Esophagus muscularis mucosa (tissue), 4 donors: ENCODE measurements around the gene LRRC75B. TPM values are rescaled to one million over a fixed set of nuclear protein-coding genes. Genes with fewer than 3 reads are reported as not detected.

Source experiments
- DNase-seq: peaks from one replicate; pipeline ENCODE4 v3.0.0-alpha.2; 2017; ENCODE audit errors: extremely low spot score
- H3K27ac ChIP-seq, 4 donors: fragments of 200-600 bp; sonication (generic); replicated peaks in 1 of 4; 1 replicate in 3 of 4; 2 replicates in 1 of 4; pipeline ENCODE4 v1.5.1; 2016 to 2019; ENCODE audit warnings: mild to moderate bottlenecking in 1 of 4
- H3K27me3 ChIP-seq, 4 donors: fragments of 200-600 bp; sonication (generic); one replicate each; pipeline versions ENCODE4 v1.5.1 to v1.6.0; 2016 to 2019
- H3K36me3 ChIP-seq, 4 donors: fragments of 200-600 bp; sonication (generic); one replicate each; pipeline ENCODE4 v1.5.1; 2016 to 2019
- H3K4me1 ChIP-seq, 4 donors: fragments of 200-600 bp; sonication (generic); one replicate each; pipeline ENCODE4 v1.5.1; 2016 to 2019
- H3K4me3 ChIP-seq, 4 donors: fragments of 200-600 bp; sonication (generic); 1 replicate in 2 of 4; 2 replicates in 2 of 4; pipeline ENCODE4 v1.5.1; 2016 to 2019; ENCODE audit warnings: mild to moderate bottlenecking in 4 of 4, moderate library complexity in 1 of 4
- H3K9me3 ChIP-seq, 4 donors: fragments of 200-600 bp; sonication (generic); 1 replicate in 3 of 4; 2 replicates in 1 of 4; pipeline ENCODE4 v1.5.1; 2016 to 2019
- CTCF ChIP-seq, 3 experiments: fragments of 200-600 bp in 2 of 3; fragments of 450-650 bp in 1 of 3; sonication (generic) in 2 of 3; IDR thresholded peaks; one replicate each; pipeline ENCODE4 v1.5.1; 2017 to 2019; ENCODE audit warnings: antibody characterized with exemption in 3 of 3, mild to moderate bottlenecking in 2 of 3, moderate library complexity in 1 of 3
- EP300 ChIP-seq: sonication (generic); formaldehyde crosslinking; IDR thresholded peaks from one replicate; pipeline ENCODE4 v1.6.1; 2017; ENCODE audit warnings: antibody characterized with exemption
- POLR2A ChIP-seq: fragments of 450-650 bp; IDR thresholded peaks from one replicate; pipeline ENCODE4 v1.6.1; 2017; ENCODE audit warnings: antibody characterized with exemption, moderate library complexity, mild to moderate bottlenecking, low read depth
- POLR2AphosphoS5 ChIP-seq, 2 donors: sonication (generic); formaldehyde crosslinking; IDR thresholded peaks; one replicate each; pipeline ENCODE4 v1.6.1; 2017; ENCODE audit warnings: antibody characterized with exemption in 2 of 2
- WGBS: methylation state at CpG from one replicate; pipeline ENCODE4 v1.1.5; 2018; 5-methylcytosine and 5-hydroxymethylcytosine counted together
- intact Hi-C: fragments of 100-400 bp; cut with DNase I; formaldehyde crosslinking; loops from one replicate; pipeline ENCODE4 v1.15.1; 2023
- total RNA-seq, 4 donors: library from RNA; depleted of rRNA; stranded (reverse); fragments of >200 nt; gene quantifications; one replicate each; pipeline versions ENCODE4 v1.1.0 to v1.2.1, GENCODE V29; 2016

LRRC75B gene
- total RNA-seq, 4 donors from 2014 or later = 11.3 to 22.1 (median 18.1) TPM

DNA sequence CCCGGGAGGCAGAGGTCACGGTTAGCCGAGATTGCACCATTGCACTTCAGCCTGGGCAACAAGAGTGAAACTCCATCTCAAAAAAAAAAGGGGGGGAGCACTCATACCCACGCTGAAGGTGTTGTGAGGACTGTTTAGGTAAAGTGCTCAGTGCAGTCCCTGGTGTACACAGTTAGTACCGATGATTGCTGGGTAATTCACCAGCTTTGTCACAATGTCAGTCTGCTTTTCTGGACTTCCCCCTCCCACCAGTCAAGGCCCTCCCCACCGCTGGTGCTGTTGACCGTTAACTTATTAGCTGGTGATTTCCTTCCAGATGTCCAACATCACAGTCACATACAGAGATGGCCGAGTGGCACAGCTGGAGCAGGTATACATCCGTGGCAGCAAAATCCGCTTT lies 25.2 kb downstream of the LRRC75B start:
- H3K27ac ChIP-seq = peak overlapping the region in 1 of 4 donors; percentile 42
- no peak for DNase-seq
- TF ChIP-seq EP300 = no peak
- TF ChIP-seq POLR2A = no peak
- no peak for TF ChIP-seq CTCF (IDR thresholded peaks at IDR 0.05)
- no peak for TF ChIP-seq POLR2AphosphoS5 (IDR thresholded peaks at IDR 0.05)
- peaks cover 28 to 64% (median 49%) of the 10 kb centered on the region in 4 donors for H3K36me3 ChIP-seq
- no peaks in the 10 kb centered on the region for H3K27me3 ChIP-seq
- intact Hi-C loops = no loop called here
- no peak overlapping the region for H3K4me3 ChIP-seq
- WGBS = 84% methylated on average over 8 of the region's 10 CpGs
- H3K4me1 ChIP-seq = peaks cover 45 to 53% (median 50%) of the 10 kb centered on the region in 4 donors
- no peaks in the 10 kb centered on the region for H3K9me3 ChIP-seq

- intact Hi-C loops = no loop called here
- TF ChIP-seq POLR2A (no peak), CTCF (IDR thresholded peaks at IDR 0.05) (no peak), POLR2AphosphoS5 (IDR thresholded peaks at IDR 0.05) (no peak), EP300 (no peak)
- 63% methylated on average over 7 of the region's 8 CpGs for WGBS
- no peak for DNase-seq
- H3K9me3 ChIP-seq = no peaks in the 10 kb centered on the region
- H3K4me1 ChIP-seq = peaks cover 48 to 59% (median 57%) of the 10 kb centered on the region in 4 donors
- H3K36me3 ChIP-seq = peaks cover 26 to 64% (median 48%) of the 10 kb centered on the region in 4 donors
- no peak overlapping the region for H3K4me3 ChIP-seq
- peak overlapping the region in 2 of 4 donors; percentile 5 to 42 for H3K27ac ChIP-seq
- H3K27me3 ChIP-seq = no peaks in the 10 kb centered on the region
These were observed 25.9 kb downstream of the LRRC75B start for GRCh38 chr22:24566899-24567511.

GRCh38 chr22:24565077-24565476 lies 27.8 kb downstream of the LRRC75B start:
- TF ChIP-seq POLR2AphosphoS5 (IDR thresholded peaks at IDR 0.05) (no peak), EP300 (no peak), CTCF (IDR thresholded peaks at IDR 0.05) (no peak)
- WGBS = 87% methylated on average over 2 of the region's 2 CpGs
- H3K27ac ChIP-seq = peak overlapping the region; percentile 22 to 73 (median 64)
- no peak for DNase-seq
- H3K4me1 ChIP-seq = peaks cover 48 to 77% (median 64%) of the 10 kb centered on the region in 4 donors
- no peaks in the 10 kb centered on the region for H3K27me3 ChIP-seq
- H3K36me3 ChIP-seq = peaks cover 17 to 57% (median 40%) of the 10 kb centered on the region in 4 donors
- no peak overlapping the region for H3K4me3 ChIP-seq
- no peaks in the 10 kb centered on the region for H3K9me3 ChIP-seq
- intact Hi-C loops = no loop called here

GRCh38 chr22:24564376-24565058 lies 28.4 kb downstream of the LRRC75B start:
- H3K9me3 ChIP-seq = no peaks in the 10 kb centered on the region
- peaks cover 17 to 55% (median 37%) of the 10 kb centered on the region in 4 donors for H3K36me3 ChIP-seq
- TF ChIP-seq EP300 (no peak), POLR2AphosphoS5 (IDR thresholded peaks at IDR 0.05) (peak; percentile 11 to 13), CTCF (IDR thresholded peaks at IDR 0.05) (no peak), POLR2A (no peak)
- H3K27me3 ChIP-seq = no peaks in the 10 kb centered on the region
- no peak overlapping the region for H3K4me3 ChIP-seq
- peaks cover 52 to 82% (median 68%) of the 10 kb centered on the region in 4 donors for H3K4me1 ChIP-seq
- H3K27ac ChIP-seq = peak overlapping the region; percentile 55 to 73 (median 64)
- intact Hi-C loops = no loop called here
- DNase-seq = no peak
- WGBS = 26% methylated on average over 2 of the region's 2 CpGs
